ENCODE results near the gene HMX2. TPM values are rescaled to one million over a fixed set of nuclear protein-coding genes. Genes with fewer than 3 reads are reported as not detected.

Gene HMX2
- total and polyA plus RNA-seq, 2 of the 8 experiments (the other 6 are each of a cell fraction or from before 2014, with no cell fraction given): 2.0 to 2.7 TPM

DNA sequence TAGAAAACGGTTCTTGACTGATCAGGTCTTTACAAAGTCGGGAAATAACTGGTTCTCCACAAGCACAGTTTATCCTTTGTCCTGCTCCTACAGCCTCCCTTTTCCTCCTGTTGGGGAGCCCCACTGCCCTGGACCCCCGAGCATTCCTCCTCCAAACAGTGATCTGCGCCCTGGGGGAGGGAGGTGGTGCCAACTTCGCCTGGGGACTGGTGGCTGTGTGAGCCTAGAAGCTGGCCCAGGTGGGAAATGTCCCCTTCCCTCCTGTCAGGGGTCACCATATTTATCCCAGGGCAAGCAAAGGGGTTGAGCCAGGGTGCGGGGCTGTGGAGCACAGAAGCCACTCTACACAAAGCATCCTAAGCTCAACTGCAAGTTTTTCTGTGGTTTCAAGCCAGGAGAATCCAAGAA is 6.9 kb upstream of the HMX2 start (continued):
- TF ChIP-seq RNF2 (IDR thresholded peaks at IDR 0.05; ENCODE audit: borderline replicate concordance, low read depth, low read length, missing control alignments, poor library complexity, severe bottlenecking) (peak; percentile 51), EP300 (IDR thresholded peaks at IDR 0.05; ENCODE audit: borderline replicate concordance in 1 of 2, low read depth in 2 of 2, low read length in 2 of 2) (no peak), TCF12 (IDR thresholded peaks at IDR 0.05; ENCODE audit: low read depth, low read length) (no peak), ASH2L (IDR thresholded peaks at IDR 0.05; ENCODE audit: low read length) (no peak), CBX8 (IDR thresholded peaks at IDR 0.05; ENCODE audit: borderline replicate concordance, low read depth, low read length) (0 out of 2 replicates have a peak, but pooled peaks have one; percentile 20), RAD21 (IDR thresholded peaks at IDR 0.05 in 1 of 2, conservative IDR thresholded peaks at IDR 0.05 in 1 of 2; ENCODE audit: low read depth in 2 of 2, low read length in 2 of 2) (no peak)
